Femur (tissue), 1 donor: ENCODE results near the gene JMY.
"Not testable (repeated sequence)": the region's sequence is repeated elsewhere in the genome, so short reads cannot be mapped to it uniquely, and the experiment has no call there.

Source experiments
- DNase-seq: peaks from one replicate; pipeline ENCODE4 v3.0.0-alpha.2; 2017

JMY gene

DNA sequence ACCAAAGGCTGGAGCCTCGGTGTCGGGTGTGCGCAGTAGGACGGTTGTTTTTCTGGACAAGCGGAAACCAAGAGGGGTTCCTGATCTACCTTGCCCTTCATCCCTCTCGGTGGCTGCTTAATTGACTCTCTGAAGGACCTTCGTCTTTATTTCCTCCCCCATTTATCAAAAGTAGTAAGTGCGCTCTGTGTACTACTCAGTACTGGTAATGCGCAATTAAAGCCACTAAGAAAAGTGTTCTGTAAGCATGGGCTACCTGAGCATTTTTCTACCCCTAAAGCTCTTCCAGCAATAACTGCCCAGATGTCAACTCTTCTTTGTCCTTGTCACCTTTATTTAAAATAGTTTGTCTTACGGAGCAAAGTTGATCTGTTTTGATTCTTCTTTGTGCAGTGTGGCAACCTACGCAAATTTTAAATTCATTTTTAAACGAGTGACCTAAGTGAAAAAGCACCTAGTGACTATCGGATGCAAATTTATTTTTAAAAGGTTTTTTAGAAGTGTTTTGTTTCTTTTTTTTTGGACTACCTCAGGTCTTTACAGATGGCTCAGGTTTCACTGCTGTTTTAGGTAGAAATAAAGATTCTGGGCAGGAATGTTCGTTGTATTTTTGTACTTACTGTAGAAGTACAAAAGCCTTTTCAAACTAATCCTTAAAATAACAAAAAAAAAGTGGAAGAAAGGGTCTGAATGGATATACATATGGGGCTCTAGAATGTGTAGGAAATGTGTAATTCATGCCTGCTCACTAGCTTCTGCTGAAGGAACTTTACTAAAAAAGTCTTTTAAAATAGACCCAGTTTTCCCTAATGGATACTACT lies 2.0 kb downstream of the JMY start:
- DNase-seq, result no peak

DNA sequence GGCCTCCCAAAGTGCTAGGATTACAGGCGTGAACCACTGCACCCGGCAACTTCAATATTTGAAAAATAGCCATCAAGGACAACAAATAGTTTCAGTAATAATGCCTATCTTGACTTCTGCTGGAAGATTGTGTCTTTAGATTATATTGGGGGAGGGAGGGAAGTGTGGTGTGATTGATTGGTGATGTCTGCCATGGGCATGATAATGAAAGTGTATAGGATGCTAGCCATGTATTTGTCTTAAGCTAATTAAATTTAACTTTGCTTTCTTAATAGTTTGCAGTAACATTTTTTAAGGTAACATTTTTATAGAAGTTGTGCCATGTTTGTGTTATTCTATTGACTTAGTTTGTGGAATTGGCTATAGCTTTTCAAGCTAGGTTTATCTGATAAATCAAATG lies 4.6 kb downstream of the JMY start:
- DNase-seq, result no peak

DNA sequence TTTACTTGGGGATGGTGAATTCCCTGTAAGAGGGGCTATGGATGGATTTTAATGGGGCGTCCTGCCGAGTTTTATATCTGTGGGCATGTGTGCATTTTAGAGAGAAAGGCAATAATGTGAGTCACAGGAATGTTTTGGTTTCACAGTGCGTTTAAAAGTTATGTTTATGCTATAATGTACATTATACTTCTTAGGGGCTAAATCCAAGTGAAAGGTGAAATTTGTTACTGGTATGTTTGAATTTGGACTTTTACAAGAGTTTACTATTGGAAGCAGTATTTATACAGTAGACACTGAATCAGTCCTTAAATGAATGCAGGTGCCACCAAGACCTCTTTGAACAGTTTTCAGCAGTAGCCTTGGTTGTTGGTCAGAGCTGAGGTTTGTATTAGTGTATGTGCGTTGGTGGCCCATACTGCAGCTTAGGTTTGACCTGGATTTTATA lies 5.6 kb downstream of the JMY start:
- DNase-seq, result no peak

DNA sequence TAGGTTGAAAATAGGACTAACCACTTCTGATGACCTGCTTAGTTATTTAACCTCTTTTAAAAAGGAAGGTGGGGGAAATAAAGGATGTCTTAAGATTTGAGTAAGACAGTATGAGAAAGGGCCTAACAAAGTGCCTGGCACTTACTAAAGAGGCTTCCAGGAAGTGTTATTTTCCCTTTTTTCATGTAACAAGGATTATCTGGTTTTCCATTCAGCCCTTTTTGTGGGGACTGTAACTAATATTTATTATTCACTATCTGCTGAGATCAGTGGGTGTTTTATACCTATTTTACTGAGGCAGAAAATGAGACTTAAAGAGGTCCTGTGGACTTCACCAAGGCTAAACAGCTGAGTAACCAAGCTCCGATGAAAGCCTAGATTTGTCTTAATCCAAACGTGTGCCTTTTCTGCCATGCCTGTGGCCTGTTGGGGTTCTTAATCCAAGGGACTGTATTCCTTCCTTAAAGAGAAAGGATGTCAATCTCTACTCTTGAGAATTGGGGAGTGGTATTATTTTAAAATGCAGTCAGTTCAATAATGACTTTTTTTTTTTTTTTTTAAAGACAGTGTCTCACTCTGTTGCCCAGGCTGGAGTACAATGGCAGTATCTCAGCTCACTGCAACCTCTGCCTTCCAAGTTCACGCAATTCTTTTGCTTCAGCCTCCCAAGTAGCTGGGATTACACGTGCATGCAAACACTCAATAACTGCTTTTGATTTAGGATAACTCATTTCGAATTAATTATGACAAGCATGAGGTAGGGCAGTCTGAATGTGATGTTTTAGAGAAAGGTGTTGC lies 6.5 kb downstream of the JMY start:
- no peak for DNase-seq

DNA sequence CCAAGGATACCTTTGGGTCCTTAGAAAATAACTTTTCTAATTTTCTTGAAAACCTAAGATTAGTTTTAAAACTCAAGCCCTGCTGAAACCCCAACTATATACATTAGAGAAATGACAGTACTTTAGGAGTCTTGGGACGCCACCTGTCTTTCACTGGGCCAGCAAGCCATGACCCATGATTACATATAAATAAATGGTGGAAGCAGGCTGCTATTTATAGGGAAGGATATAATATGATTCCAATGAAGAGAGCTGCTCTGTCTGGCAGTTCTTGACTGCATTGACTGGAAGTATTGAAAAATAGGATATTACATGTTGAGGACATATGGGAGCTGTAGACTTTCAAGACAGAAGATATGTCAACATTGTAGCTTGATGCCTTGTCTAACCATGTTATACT lies 7.3 kb downstream of the JMY start:
- DNase-seq, result no peak

DNA sequence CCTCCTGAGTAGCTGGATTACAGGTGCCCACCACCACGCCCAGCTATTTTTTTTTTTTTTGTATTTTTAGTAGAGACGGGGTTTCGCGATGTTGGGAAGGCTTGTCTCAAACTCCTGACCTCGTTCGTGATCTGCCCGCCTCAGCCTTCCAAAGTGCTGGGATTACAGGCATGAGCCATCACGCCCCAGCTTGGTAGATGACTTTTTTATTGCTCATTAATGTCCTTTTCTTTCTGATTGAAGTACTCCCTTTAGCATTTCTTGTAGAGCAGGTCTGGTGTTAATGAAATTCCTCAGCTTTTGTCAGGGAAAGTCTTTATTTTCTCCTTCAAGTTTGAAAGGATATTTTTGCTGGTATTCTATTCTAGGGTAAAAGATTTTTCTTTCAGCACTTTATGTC lies 18.1 kb downstream of the JMY start:
- not testable (repeated sequence) for DNase-seq

DNA sequence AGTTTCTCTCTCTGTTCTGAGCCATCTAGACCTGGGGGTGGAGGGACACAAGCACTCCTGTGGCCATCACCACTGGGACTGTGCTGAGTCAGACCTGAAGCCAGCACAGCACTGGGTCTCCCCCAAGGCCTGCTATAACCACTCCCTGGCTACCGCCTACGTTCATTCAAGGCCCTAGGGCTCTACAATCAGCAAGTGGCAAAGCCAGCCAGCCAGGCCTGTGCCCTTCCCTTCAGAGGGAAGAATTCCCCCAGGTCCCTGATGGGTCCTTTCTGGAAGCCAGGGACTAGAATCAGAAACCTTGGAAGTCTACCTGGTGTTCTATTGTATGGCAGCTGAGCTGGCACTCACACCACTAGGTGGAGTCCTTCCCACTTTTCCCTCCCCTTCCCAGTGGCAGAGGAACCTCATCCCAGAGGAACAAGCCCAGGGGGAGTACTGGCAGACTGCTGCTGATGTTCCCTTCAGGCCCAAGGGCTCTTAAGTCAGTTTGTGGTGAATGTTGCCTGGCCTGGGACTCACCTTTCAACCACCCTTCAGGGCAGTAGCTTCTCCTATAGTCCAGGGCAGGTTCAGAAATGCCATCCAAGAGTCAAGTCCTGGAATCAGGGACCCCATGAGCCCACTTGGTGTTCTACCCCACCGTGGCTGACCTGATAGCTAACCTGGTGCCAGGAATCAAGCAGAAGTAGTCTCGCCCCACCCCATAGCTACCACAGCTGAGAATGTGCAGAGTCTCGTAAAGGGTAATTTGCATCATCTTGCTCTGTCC lies 20.0 kb downstream of the JMY start:
- no peak for DNase-seq

DNA sequence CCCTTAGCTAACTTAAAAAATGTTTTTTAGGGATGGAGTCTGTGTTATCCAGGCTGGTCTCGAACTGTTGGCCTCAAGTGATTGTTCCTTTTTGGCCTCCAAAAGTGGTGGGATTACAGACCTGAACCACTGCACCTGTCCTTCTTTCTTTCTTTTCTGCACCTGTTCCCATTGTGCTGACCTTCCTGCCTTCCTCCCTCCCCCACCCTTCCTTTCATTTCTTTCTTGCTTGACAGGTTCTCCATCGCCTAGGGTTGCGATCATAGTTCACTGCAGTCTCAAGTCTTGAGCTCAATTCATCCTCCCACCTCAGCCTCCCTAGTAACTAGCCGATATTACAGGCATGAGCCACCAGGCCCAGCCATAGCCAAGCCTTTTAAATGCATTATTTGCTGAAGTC lies 20.6 kb downstream of the JMY start:
- no peak for DNase-seq

DNA sequence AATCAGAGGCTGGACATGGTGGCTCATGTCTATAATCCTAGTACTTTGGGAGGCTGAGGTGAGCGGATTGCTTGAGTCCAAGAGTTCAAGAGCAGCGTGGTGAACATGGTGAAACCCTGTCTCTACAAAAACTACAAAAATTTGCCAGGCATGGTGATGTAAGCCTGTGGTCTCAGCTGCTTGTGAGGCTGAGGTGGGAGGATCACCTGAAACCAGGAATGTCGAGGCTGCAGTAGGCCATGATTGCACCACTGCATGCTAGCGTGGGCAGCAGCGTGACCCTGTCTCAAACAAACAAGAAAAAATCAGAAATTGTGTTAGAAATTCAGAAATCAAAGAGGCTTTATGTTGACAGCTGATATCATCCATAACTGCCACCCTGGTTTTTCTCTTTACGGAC lies 21.4 kb downstream of the JMY start:
- DNase-seq, result no peak

DNA sequence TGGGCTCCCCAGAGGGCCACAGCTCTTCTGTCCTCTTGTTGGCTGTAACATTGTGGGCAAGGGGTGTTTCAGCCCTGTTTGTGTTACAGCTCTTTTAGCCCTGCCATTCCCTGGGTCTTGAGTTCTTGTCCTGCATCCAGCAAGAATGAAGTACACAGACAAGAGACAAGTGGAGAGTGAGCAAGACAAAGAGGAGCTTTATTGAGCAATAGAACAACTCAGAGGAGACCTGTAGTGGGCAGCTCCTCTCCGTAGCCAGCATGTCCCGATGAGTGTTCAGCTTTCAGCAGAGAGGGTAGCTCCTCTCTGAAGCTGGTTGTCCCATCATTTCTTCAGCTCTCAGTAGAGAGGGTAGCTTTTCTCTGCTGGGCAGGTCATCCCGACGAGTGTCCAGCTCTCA lies 22.9 kb downstream of the JMY start:
- DNase-seq, result no peak

DNA sequence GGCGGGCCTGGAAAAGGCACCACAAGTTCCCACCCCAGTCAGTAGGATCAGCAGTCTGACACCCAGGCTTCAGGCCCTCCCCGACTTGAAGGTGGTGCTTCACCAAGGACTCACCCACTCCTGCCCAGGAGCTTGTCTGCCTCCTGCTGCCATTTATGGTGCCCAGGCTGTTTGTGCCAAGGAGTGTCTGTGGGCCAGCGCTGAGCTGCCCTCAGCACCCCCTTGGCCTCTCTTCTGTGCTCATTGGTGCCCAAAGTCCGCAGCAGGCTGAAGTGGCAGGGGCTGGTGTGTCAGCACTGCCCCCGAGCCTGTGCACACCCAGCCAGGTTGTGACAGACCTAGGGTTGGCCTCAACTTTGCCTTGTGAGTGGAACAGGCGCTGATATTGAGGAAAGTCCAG lies 23.5 kb downstream of the JMY start:
- no peak for DNase-seq

DNA sequence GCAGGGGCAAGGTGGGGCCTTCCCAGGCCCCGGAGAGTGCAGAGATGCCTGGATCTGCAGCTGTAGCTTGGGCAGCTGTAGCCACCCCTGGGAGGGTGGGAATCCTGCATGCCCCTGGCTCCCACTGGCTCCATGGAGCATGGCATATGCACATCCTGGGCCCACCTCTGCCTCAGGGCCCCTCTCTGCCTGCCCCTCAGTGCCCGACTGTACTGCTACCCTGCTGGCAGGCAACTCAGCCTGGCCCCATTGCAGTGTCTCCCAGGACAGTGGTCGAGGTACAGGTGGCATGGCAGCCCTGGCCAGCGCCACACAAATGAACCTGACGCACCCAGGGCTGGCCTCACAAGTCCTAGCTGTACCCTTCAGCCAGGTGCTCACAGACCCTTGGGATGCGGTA lies 23.9 kb downstream of the JMY start:
- no peak for DNase-seq

DNA sequence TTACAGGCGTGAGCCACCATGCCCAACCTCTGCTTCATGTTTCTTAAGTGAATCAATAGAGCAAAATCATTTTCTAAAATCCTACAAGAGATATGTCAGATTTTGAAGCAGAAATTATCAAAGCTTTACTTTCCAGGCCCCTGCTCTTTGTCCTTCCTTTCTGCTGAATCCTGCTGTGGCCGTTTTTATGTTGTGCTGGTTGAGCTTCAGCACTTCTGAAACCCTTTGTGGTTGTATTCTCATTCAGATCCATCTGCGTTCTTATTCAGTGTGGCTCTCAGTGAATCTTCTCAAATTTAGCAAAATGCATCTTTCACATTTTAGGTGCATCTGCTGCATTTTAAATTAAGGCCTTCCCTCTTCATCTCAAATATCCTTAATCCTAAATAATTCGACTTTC lies 26.0 kb downstream of the JMY start:
- no peak for DNase-seq

DNA sequence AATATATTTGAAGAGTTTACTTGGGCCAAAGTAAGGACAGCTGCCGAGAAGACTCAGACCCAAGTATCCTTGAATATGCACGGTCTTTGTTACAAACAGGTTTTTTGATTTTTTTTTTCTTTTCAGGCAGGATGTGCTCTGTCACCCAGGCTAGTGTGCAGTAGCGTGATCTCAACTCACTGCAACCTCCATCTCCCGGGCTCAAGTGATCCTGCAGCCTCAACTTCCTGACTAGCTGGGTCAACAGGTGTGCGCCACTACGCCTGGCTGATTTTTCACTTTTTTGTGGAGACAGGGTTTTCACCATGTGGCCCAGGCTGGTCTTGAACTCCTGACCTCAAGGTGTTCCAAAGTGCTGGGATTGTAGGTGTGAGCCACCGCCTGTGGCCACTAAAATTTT lies 27.4 kb downstream of the JMY start:
- no peak for DNase-seq

DNA sequence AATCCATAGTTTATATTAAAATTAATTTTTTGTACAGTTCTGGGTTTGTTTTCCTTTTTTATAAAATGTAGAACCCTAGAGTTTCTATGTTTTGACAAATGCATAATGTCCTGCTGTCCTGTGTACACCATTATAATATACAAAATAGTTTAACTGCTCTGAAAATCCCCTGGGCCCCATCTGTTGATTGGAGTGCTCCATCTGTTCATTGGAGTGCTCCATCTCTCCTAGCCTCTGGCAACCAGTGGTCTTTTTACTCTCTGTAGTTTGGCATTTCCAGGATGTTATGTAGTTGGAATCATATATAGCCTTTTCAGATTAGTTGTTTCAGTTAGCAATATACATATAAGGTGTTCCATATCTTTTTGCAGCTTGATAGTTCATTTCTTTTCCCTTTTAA lies 31.2 kb downstream of the JMY start:
- no peak for DNase-seq

DNA sequence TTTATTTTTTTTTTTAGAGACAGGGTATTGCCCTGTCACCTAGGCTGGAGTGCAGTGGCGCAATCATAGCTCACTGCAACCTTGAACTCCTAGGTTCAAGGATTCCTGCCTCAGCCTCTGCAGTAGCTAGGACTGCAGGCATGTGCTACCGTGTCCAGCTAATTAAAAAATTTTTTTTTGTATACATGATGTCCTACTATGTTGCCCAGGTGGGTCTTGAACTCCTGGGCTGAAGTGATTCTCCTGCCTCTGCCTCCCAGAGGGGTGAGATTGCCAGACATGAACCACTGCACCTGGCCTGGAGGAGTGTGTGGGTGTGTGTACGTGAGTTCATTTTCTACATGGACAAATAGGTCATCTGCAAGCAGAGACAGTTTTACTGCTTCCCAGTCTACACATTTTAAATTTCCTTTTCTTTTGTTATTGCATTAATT lies 33.8 kb downstream of the JMY start:
- no peak for DNase-seq

DNA sequence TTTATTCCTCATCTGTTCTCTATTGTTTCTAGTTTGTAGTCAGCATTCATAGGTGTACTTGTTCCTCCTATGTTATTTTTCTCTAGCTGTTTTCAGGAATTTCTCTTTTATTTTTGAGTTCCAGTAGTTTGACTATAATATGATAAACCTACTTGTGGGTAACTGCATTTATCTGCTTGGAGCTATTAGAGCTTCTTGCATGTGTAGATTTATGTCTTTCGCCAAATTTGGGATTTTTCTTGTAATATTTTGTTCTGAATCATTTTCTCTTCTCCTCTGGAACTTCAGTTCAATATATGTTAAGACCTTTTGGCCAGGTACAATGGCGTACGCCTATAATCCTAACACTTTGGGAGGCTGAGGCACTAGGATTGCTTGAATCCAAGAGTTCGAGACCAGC lies 37.4 kb downstream of the JMY start:
- DNase-seq, result no peak

DNA sequence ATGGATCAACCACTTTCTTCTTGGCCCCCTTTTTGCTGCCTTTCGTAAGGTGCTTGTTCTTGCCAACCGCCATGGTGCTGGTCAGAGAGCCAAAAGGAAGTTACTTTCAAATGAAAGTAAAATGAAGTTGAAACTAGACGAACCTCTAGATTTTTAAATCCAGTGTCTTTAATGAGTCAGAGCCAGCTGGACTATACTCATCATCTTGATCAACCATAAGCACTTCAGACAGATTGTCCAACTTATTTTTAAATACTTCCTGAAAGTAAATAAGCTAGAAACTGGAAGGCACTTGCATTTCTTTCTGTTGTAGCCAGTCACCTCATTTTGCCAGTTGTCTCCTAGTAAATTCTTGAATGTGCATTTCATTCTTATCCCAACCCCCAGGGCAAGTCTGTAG lies 48.9 kb downstream of the JMY start:
- no peak for DNase-seq

DNA sequence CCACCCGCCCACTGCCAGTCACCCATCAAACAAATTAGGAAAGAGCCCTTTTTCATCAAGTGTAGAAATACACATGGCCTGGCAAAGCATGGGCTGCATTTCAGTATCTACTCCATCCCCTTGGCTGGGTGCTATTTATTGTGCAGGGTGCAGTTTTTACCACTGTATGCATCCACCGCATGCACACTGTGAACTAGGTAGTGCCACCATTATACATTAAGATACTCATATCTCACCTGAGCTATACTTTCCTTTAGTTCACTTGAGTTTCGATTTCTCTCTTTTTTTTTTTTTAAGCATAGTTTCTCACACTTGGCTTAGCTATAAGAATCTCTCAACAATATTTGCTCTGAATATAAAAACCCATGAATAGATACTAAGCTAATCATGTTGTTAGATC lies 49.4 kb downstream of the JMY start:
- no peak for DNase-seq

DNA sequence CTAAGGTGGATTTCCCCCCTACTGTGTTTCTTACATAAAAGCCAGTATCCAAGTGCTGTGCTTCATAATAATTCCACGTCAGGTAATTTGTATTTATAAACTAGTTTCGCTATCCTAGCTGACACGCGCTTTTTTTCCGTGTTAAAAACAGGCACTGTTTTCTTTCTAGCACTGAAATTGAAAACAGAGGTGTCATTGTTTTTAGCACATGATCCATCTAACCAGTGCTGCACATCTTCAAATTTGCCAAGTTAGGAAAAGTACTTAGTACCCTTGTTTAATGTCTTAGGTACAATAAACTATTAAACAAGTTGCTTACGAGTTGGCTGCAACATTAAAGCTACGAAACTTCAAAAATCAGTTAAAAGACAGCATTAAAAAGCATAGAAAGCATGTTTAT lies 49.9 kb downstream of the JMY start:
- DNase-seq, result no peak

DNA sequence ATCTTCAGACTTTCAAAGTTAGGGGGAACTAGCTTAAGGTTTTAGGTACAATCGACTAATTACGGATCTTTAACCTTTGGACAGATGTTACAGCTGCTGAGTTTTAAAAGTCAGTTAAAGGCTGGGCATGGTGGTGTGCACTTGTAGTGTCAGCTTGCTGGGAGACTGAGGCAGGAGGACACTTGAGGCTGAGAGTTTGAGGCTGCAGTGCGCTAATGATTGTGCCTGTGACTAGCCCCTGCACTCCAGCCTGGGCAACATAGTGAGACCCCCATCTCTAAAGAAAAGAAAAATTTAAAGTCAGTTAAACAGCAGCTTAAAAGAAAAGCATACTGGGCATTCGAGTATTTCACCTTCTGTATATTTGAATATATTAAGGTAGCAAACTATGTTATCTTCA lies 51.4 kb downstream of the JMY start:
- DNase-seq, result no peak

DNA sequence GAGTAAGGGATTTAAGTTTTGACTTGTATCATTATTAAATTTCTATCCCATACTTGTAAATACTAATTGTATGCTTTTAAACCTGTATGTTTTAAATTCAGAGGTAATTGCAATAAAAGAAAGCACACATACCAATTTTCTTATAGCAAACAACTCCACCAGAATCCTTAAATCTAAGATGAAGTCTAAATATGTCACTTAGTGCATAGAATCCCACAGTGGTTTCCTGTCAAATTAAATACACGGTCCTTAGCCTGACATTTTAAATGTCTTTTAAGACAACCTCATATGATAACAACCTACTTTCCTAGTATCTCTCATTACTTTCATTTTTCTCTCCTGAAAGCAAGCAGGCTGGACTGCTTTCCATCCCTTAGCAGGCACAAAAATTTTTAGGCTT lies 52.0 kb downstream of the JMY start:
- no peak for DNase-seq

DNA sequence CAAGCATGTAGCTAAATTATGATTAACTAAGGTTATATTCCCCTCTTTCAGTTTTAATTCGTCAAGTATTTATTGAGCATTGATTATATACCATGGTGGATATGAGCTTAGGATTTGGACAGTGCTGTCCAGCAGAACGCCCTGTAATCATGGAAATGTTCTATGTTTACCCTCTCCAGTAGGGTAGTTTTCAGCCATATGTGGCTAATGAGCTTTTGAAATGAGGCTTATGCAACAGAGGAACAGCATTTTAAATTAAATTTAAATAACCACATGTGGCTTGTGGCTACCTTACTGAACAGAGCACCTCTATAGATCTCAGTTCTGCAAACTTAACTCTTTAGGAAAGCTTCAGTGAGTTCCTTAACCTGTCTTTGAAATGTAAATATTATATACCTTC lies 59.1 kb downstream of the JMY start:
- DNase-seq, result no peak

DNA sequence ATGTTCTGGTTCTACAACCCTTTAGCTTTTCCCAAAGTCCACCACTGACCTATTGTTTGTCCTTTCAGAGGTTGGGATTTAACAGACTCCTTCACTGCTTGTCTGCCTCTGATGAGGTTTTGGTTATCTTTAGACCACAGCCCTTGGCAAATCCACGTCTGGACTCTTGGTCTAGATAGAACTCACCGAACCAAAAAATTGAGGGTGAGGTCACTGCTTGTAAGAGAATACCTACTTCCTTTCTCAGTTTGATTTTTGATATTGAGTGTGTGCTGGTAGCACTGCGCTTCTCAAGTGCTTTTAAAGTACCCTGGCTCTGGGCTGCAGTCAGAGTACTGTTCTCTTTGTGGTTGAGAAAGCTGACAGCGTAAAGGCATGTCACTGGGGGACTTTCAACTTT lies 61.7 kb downstream of the JMY start:
- no peak for DNase-seq
